GM12874 (cell line): ENCODE data around the gene ZNF408.

Experiments
- TF ChIP-seq, protein P1 (sequence below): IDR thresholded peaks from 2 replicates; pipeline ENCODE4 v1.5.1; 2011; ENCODE audit warnings: low read depth, mild to moderate bottlenecking, control low read depth, low read length, moderate library complexity; ENCODE audit not compliant: insufficient read depth

Gene ZNF408

DNA sequence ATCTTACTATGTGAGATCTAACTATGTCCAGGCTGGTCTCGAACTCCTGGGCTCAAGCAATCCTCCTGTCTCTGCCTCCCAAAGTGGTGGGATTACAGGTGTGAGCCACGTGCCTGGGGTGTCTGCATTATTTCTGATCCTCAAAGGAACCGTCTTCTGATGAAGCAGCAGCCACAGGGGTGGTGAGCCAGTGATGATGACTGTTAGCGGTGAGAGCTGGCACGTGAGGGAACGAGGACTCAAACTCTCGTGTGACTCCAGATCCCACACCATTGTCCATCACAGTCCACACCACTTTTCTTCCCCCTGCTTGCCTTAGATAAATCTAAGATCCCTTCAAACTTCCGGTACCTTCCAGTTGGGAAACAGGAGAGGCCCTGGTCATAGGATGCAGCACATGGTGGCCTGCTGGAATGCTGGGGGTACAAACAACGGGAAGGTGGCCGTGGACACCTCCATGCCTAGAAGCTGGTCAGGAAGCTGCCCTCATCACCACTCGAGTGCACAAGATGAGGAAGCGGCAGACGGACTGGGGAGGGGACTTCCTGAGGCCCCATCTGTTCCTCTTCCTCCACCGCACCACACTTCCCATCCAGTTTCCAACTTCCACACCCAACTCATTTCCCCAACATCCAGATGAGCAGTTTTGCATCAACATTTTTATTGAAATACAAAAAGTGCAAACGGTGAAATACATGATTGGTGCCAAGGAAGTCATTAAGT, 24.2 kb upstream of the ZNF408 start:
- TF ChIP-seq, protein P1, sequence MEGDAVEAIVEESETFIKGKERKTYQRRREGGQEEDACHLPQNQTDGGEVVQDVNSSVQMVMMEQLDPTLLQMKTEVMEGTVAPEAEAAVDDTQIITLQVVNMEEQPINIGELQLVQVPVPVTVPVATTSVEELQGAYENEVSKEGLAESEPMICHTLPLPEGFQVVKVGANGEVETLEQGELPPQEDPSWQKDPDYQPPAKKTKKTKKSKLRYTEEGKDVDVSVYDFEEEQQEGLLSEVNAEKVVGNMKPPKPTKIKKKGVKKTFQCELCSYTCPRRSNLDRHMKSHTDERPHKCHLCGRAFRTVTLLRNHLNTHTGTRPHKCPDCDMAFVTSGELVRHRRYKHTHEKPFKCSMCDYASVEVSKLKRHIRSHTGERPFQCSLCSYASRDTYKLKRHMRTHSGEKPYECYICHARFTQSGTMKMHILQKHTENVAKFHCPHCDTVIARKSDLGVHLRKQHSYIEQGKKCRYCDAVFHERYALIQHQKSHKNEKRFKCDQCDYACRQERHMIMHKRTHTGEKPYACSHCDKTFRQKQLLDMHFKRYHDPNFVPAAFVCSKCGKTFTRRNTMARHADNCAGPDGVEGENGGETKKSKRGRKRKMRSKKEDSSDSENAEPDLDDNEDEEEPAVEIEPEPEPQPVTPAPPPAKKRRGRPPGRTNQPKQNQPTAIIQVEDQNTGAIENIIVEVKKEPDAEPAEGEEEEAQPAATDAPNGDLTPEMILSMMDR: no peak

DNA sequence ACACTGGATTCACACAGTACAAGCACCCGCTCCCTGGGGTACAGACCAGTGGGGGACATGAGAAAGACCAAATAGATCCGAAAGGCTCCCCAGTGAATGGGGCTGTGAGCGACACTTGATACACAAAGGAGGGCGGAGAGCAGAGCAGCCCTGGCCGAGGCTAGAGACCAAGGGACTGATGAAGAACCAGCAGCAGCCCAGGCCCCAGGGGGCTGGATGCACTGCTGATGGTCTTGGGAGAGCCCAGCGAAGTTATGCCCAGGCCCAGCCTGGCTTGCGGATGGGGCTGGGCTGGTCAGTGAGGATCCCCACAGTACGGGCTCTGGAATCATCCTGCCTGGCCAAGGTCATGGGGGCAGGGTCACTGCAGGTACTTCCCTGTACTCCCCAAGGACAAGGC, 23.7 kb upstream of the ZNF408 start:
- TF ChIP-seq, protein P1: no peak

DNA sequence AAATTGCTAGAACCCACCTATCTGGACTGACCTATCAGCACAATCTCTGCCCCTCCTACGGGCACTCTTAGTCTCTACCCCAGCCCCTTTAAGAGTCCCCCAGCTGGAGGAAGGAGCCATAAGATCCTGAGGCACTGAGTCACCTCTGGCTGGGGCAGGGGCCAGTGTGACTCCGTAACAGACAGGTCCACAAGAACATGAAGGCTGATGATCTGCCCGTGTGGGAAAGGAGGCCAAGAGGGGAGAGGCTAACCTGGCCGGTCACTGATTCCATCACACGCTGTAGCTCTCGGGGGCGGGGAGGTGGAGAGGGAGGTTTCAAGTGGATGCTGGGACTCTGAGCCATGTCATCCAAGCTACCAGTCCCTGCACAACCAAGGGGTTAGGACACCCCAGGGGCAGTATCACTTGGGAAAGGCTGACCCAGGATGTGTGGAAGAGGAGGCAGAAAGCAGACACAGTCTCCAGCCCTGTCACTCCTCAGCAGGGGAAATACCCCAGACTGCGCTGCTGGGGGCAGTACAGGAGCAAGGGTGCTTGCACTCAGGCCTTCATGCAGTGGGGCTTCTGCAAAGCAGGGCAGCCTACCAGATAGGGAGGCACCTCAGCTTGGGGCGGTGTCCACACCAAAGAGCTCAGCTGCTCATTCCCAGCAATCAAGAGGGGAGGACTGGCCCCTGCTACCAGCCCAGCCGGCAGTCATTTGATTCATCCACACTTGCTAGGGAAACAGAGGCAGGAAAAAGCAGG, 22.7 kb upstream of the ZNF408 start:
- TF ChIP-seq, protein P1: no peak

DNA sequence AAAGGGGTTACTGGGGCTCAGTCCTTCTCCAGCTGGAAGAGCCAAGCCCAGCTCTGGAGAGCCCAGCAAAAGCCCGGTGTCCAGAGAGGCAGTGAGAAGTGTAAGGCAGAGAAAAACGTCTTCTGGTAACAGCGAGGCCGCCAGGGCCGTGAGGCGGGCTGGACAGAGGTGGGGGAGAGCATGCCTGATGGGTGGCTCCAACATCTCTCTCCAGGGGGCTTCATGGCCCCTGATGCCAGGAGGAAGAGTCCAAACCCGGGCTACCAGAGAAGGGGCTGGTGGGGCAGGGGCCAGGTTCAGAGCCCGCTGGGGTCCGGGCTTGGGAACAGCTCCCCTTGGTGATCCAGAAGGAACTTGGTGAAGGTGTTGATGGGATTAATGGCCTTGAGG, 22.1 kb upstream of the ZNF408 start:
- TF ChIP-seq, protein P1: no peak

DNA sequence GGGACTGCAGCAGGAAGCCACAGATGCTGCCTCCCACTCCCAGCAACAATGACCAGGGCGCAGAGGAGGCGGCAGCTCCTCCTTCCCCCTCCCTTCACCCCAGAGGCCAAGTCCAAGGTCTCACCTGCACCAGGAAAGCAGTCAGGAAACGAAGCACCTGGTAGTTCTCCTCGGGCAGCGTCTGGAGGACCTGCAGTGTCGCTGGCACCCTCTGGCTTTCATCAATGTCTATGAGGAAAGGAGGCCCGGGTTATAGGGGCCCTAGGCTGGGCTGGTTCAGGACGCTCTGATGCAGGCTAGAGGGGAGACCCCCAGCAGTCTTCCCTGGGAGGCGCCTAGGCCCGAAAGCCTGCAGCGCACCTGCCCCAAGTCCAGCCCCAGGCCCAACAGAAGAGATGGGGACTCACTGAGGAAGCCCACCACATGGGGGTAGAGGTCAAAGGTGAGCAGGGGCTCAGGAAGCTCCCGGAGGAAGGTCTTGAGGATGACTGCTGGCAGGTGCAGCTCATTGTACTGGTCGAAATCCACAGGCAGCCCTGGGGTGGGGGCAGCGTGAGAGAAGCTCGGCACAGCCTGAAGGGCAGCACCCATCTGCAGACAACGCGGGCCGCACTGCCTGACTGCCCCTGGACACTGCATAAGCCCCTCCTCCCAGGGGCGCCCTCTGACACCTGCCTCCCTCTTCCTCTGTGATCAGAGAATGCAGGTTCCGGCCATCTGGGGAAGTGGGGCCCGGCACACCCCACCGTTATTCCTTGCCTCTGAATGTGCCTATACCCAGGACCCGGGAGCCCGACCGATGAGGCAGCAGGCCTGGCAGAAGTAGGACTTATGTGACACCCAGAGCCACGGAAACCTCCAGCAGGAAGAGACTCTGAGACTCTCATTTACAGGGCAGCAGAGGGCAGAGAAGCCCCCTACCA, 21.3 kb upstream of the ZNF408 start:
- TF ChIP-seq, protein P1: no peak

DNA sequence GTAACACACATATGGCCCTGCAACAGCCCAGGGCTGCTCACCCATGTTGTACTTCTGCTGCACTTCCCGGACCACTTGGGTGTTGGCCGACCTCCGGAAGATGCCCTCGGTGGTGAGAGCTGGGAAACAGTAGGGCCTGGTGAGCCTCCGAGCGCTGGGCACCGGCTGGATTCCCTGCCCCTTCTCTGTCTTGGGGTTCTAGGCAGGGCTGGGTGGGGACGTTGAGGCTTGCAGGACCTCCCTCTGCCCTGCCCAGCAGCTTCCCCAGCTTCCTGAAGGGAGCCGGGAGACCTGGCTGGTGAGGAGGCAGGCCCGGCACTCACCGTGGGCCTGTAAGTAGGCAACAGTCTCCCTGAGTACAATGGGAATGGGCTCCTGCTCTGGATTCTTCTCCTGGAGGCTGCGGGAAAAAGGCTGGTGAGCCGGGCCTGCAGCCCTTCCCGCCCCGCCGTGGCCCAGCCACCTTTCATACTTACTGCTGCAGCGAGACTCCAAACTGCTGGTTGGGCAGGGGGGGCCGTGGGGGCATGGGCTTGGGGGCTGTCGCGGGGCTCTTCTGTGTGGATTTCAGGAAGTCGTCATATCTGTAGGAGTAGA, 20.6 kb upstream of the ZNF408 start:
- TF ChIP-seq, protein P1: no peak
